ENCODE results near the gene OSBPL10. TPM values are rescaled to one million over a fixed set of nuclear protein-coding genes. Genes with fewer than 3 reads are reported as not detected.
"Not testable (repeated sequence)": the region's sequence is repeated elsewhere in the genome, so short reads cannot be mapped to it uniquely, and the experiment has no call there.

Gene OSBPL10
- total RNA-seq, 1 donor from 2014 or later: 36.4 TPM

DNA sequence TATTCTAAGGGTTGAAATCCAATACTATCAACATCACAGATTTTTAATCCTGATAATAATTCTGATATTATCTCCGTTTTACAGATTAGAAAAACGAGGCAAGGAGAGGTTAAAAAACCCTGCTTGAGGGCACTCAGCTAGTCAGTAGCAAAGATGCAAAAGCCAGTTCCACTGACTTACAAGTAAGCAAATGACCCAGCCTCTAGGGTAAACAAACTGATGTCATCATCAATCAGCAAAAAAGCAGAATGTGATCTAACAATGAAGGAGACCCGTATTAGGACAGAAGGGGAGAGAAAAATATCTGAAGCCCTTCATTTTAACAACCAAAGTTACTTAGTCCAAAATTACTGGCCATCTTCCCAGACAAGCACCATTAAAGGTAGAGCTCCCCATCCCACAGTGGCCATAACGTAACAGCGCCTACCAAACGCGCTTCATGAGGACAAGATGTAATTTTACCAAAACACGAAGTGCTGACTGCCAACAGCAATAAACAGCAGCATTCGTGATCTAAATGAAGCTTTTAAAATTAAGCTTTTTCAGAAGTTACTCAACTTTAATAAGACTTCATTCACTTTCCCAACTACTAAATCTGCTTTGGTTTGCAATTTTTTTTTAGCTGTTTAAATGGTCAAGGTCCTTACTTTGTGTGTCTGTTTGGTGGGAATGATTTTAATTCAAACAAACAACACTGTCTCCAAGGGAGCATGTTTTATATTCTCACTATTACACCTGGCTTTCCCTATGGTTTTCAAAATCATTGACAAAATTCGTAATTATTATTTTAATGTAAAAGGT, 176.6 kb downstream of the OSBPL10 start:
- DNase-seq: no peak

DNA sequence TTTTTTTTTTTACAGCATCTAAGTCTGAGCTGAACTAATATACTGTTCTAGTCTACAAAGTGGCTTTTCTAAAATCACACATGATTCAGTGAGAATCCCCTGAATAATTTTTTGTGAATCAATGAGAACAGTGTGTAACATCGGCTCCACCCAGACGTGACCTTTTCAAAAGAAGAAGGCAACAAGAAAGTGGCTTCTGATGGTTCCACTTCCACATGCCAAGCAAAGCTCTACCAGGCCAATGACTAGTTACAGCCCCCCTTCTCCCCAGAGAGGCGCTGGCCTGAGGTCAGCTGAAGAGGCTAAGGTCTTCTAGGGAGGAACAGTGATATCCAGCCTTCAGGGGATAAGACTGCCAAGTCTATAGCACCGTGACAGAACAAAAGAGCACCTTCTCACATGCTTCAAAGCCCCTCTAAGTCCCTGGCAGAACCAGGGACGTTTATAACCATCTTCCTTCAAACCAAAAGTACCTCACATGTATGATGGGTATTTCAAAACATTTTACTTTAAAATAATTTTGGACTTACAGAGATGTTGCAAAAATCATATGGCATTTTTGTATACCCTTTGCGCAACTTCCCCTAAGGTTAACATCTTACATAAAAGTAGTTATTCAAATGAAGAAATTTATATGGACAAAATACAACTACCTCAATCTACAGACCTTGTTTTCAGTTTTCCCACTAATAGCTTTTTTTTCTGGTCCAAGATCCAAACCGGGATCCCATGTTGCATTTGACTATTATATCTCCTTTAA, 177.9 kb downstream of the OSBPL10 start:
- no peak for DNase-seq

DNA sequence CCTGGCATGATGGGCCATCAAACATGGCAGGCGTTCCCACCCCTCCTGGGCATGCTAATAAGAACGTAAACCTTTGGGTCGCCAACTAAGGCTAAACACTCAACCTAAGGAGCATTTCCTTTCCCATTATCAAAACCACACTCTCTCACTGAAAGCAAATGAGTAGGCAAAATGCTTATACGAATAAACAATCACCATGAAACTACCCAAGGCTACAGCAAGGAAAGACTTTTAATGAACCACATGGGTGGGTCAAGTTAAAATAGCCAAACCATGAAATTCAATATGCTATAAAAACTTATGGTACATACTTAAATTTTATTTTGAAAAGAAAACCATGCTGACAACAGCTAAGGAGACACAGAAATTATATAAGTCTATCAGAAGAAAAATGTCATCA, 180.6 kb downstream of the OSBPL10 start:
- DNase-seq: no peak

DNA sequence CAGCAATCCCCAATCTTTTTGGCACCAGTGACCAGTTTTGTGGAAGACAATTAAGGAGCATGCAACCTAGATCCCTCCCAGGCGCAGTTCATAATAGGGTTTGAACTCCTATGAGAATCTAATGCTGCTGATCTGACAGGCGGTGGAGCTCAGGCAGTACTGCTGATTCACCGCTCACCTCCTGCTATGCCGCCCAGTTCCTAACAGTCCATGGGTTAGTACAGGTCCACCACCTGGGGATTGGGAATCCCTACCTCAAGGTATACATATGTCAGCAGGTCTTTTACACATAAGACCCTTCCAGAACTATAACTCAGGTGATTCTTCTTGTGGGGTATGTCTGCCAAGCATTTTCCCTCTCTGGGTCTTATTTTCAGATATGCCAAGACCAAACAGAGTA, 182.2 kb downstream of the OSBPL10 start:
- no peak for DNase-seq

DNA sequence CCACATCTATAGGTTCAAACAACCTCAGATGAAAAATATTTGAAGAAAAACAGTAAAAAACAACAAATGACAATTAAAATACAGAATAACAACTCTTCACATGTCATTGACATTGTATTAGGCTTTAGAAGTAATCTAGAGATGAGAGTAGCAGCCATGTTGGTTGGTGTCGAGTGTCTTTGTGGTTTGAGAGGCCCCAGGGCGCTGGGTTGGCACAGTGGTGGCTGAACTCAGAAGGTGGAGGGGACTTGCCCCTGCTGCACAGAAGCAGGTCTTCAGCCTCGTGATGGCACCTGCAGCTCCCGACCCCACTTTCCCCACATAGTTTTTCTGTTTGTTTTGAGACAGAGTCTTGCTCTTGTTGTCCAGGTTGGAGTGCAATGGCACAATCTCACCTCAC, 187.2 kb downstream of the OSBPL10 start:
- no peak for DNase-seq

DNA sequence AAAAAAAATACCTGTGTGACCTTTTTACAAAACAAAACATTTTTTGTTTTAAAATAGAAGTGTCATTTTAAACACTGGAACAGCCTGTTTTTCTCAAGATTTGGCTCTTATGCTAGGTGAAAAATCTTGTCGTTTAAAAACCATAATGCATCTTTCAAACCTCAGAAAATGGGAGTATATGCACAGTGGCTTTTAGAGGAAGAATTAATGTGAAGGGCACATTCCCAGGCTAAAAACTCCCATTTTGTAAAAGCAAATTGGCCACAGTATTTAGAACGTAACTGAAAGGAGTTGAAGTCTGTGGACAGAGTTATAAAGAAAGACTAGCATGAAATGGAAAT, 190.0 kb downstream of the OSBPL10 start:
- DNase-seq: no peak

DNA sequence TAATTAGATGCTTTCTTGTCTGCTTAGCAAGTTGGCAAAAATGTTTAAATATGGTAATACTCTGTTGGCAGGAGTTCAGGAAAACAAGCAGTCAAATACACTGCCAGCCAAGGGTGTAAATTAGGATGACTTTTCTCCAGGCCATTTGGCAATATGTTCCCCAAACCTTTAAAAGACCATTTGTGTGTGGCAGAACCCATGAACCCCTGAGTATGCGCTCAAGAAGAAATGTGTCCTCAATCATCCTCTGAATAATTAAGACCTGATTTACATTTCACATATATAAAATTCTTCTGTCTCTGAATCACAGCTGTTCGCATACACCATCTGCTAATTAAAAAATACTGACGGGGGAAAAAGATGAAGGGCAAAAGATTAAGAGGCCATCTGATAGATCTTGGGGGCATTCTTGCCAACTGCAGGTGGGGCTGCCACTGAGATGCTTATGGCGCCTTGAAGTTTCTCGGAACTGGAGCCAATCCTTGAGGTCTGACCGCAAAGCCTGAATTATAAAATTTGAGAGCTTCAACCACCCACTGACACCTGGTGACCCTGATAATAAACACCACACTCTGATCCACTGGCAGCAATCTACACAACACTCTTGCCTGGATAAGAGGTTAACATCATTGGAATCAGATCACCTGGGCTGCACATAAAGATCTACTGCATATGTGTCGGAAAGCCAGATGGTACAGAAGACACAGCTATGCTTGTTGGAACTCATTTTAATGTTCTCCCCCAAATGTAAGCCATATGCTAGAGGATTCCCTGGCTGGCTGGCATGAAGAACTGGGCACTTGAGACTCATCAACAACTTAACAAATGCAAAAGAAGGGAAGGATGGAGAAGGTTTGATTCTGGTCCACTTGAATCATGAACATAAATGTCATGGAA, 190.6 kb downstream of the OSBPL10 start:
- no peak for DNase-seq

DNA sequence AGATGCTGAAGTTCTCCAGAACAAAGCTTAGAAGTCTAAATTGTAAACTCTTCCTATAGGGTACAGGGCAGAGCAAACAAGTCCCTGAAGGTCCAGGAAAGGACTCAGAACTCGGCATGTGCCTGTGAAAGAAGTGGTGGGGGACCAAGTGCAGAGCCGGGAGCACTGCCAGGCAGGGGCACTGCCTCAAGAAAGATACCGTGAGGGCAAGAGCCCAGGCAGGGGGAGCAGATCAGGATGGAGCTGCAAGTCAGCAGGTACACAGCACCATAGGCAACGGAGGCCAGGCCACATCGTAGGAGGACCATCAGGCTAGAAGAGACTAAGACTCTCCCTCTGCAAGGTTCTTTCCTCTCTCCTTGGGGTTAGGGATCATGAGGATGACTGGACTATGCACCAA, 191.6 kb downstream of the OSBPL10 start:
- no peak for DNase-seq

DNA sequence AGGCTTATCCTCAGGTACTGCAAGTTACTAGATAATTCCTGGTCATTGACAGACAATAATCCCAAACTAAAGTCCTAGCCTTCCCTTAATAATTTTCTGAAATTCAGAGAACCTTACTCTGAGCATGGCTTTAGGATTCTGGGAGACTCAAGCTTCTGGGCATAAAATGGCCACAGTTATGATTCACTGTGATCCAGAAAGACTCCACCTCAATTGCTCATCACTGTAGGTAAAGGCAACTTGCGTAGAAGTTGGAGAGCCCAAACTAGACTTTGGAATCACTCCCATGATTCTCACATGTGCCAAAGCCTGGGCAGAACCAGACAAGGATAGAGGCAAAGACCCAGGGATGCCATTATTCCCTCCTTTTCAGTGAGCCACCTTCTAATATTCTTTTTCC, 195.3 kb downstream of the OSBPL10 start:
- no peak for DNase-seq

DNA sequence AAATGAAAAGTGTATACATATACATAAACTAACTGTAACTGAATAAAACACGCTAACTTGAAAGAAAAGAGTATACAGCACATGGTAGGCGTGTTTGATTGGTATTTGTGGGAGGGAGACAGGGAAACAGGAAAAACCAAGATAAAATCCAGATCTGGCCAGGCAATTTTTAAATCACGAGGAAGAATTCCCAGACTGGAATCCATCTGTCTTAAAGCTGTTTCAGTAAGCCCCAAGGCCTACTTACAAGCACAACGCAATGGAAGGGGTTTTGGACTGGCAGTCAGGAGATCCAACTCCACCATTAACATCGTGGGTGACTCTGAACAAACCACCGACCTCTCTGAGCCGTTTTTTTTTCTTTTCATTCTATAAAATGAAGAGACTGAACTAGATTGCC, 195.8 kb downstream of the OSBPL10 start:
- DNase-seq: no peak

DNA sequence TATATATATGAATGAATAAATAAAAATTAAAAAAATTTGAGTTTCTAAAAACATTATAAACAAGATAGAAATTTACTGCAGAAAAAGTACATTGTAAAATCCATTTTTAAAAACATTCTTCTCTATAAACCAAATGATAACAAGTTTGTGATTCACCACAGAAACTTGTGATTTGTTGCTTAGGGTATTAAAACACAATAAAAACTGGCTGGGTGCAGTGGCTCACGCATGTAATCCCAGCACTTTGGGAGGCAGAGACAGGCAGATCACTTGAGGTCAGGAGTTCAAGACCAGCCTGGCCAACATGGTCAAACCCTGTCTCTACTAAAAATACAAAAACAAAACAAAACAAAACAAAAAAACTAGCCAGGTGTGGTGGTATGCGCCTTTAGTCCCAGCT, 197.2 kb downstream of the OSBPL10 start:
- not testable (repeated sequence) for DNase-seq

DNA sequence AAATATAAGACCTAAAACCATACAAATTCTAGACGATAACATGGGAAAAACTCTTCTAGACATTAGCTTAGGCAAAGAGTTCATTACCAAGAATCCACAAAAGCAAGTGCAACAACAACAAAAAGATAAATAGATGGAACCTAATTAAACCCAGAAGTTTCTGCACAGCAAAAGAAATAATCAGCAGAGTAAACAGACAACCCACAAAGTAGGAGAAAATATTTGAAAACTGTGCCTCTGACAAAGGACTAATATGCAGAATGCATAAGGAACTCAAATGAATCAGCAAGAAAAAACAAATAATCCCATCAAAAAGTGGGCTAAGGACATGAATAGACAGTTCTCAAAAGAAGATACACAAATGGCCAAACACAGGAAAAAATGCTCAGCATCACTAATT, 198.8 kb downstream of the OSBPL10 start:
- not testable (repeated sequence) for DNase-seq

DNA sequence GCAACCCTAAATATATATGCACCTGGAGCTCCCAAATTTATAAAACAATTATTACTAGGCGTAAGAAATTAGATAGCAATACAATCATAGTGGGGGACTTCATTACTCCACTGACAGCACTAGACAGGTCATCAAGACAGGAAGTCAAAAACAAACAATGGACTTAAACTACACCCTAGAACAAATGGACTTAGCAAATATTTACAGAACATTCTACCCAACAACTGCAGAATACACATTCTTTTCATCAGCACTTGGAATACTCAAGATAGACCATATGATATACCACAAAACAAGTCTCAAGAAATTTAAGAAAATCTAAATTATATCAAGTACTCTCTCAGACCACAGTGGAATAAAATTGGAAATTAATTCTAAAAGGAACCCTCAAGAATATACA, 201.5 kb downstream of the OSBPL10 start:
- no peak for DNase-seq

DNA sequence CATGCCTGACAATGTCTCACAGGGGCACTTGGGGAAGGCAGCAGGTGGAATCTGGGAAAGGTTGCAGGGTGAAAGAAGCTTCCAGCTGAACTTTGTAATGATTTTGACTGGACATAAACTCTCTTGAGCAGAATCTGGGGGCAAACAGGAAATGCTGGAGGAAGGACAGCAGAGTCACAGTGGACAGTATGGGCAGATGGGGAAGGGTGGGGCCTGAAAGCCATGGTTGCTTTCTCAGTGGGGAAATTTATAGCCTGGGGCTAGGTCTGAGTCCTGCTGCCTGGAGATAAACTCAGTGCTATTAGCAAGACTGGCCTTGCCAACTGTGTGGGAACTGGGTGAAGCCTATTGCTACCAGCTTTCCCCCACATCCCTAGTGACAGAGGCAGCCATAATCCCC, 203.2 kb downstream of the OSBPL10 start:
- DNase-seq: no peak

DNA sequence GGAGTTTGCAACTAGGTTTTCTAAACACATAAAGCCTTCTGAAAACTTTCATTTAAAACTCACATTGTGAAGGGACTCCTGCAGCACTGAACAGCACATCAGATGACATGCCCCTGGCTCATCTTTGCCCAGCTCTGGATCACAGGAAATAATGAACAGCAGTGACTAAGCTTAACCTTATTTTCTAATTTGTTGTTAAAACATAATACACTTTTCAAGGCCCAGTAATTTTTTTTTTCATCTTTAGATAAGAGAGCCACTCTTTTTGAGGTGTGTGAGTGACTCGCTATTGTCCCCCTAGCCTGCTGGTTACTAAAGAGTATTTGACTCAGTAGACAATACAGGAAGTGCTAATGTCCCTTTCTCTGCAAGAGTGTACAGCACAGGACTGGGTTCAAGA, 204.0 kb downstream of the OSBPL10 start:
- DNase-seq: peak; percentile 7

DNA sequence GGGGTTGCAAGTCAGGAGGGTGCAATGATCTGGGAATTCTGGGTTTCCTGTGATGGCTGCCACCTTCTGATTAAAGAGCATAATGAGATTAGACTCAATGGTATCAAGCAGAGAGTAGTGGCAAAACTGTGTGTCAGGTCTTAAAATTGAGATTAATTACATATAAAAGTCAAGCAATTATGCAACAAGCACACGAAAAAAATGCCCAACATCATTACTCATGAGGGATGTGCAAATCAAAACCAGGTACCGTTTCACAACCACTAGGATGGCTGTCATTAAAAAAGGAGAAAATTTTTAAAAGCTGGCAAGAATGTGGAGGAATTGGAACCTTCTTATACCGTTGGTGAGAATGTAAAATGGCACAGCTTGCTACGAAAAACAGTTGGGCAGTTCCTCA, 205.0 kb downstream of the OSBPL10 start:
- DNase-seq: no peak

DNA sequence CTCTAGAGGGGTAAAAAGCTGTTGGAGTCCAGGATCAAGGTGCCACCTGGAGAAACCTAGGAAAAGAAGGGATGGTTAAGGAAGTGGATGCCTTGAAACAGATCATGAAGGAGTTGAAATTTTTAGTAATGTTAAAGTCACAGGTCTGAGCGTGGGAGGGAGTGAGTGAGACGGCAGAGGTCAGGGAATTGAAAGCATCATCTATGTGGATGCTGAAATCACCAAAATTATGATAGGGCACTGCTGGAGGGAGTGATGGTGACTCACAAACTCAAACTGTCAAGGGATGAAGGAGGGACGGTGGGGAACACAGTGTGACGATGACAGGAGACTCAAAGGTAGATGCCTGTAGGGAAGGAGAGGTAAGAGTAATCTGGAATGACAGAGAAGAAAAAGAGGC, 205.7 kb downstream of the OSBPL10 start:
- DNase-seq: no peak

DNA sequence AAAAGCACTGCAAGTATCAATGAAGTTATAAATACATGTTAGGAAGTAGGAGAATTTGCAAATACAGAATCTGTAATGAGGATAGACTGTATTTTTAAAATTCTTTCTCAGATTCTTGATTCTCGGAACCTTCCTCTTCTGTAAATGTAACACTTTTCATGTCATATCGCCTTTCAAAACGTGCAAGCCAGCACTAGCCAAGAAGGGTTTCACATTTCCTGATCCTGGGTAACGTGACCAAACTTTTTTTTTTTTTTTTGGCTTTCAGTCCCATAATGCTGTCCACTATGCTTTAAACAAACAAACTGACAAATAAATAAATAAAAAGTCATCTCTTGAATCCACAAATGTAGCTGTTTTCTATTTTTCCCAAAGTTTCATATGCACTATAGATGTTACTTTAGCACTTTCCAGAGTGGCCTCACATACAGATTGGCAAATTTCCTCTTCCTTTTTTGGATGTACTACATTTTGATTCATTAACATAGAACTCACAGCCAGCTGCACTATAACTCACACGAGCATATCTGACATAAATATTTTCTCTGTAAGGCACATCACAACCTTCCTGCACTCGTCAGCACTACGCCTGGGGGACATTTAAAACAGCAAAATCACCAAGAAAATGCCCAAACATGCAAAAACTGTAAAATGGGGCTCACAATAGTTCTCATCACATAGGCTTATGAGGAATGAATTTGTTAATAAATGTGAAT, 208.1 kb downstream of the OSBPL10 start:
- DNase-seq: no peak

DNA sequence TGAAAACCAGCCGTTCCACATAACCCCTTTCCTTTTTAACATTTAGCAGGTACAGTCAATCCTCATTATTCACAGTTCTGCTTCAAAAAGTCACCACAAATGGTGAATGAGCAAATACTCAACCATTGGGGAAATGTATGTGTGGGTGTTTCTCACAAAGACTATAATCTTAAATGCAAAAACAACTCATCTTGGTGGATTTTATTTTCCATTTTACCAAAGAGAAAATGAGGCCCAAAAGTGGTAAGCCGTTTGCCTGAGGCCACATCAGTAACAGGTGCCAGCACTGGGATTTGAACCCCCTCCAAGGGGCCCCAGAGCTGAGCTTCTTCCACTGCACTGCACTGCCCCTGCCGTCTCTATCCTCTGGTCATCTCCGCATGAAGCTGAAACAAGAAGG, 208.8 kb downstream of the OSBPL10 start:
- no peak for DNase-seq

DNA sequence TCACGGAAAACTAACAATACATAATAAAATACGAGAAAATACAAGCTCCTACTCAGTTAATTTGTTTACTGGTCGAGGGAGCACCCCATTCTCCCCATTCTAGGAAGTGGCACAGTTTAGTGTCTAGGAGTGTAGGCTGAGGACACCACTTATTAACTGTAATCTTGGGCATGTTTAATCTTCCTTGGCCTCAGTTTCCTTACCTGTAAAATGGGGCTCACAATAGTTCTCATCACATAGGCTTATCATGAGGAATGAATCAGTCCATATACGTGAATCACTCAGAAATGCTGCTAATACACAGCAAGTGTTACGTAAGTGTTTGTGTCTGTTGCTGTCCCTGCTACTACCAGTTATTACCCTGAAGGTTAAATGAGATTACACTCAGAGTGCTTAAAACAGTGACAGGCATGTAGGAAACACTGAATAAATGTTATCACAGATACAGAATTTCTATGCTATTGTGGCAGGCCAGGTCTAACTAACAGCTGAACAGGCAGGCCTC, 210.2 kb downstream of the OSBPL10 start:
- no peak for DNase-seq

DNA sequence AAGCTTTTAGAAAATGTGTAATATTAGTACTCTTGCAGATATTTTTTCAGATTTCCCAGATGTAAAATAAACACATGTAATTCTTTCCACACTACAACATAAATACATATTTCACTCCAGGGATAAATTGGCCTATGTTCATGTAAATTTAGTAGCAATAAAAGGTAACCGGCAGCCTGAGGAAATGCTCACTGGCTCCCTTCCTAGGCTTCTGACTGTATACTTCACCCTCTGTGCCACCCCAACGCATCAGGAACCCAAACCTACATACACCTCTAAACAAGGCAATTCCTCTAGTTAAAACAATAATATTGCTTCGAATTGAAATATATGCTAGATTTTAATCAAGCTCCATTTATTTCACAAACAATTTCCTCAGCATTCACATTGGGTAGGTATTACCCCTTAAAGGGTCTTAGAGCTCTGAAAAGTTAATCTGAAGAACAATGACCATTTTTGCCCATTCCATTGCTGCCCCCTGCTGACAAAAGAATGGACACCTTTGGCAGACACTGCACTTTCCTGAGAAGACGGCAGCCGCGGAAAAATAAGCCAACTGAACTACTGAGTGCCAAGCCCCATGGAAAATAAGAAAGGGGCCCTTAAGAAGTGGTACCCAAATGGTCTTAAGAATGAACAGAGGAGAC, 212.5 kb downstream of the OSBPL10 start:
- DNase-seq: peak; percentile 77

DNA sequence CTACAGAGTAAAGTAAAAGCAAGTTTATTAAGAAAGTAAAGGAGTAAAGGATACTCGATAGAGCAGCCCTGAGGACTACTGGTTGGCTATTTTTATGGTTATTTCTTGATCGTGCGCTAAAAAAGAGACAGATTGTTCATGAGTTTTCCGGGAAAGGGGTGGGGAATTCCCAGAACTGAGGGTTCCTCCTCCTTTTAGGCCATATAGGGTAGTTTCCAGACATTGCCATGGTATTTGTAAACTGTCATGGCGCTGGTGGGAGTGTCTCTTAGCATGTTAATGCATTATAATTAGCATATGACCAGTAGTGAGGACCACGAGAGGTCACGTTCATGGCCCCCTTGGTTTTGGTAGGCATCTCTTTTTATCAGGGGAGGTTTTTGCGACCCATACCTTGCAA, 213.1 kb downstream of the OSBPL10 start:
- DNase-seq: no peak

All from dermis blood vessel endothelial cell (primary cell).